Astrocyte of the spinal cord (primary cell): ENCODE measurements around the gene TIMM10B.
A peak's percentile ranks its signal among the peaks of the same experiment; 100 is the strongest.

Source experiments
- DNase-seq: peaks from one replicate; pipeline ENCODE4 v3.0.0; 2011; ENCODE audit warnings: low read depth, low spot score
- H3K4me3 ChIP-seq: 2 replicates; pipeline ENCODE4 v1.5.1; 2011; ENCODE audit warnings: low read depth, mild to moderate bottlenecking, low read length, moderate library complexity
- in situ Hi-C: cut with HindIII; loops from 2 replicates; pipeline ENCODE4 v1.10.0; 2017; ENCODE audit warnings: low sequenced_read_pairs
- TF ChIP-seq, protein P1 (sequence below): IDR thresholded peaks from 2 replicates; pipeline ENCODE4 v1.5.1; 2012; ENCODE audit warnings: low read depth, mild to moderate bottlenecking, low read length, inconsistent platforms

Gene TIMM10B

GRCh38 chr11:6440906-6441358 lies 40.4 kb upstream of the TIMM10B start, which contains the start of gene HPX:
HPX (minus strand) TSS chr11:6440987; CDS start chr11:6440963, 24 bp downstream.
- TF ChIP-seq, protein P1, sequence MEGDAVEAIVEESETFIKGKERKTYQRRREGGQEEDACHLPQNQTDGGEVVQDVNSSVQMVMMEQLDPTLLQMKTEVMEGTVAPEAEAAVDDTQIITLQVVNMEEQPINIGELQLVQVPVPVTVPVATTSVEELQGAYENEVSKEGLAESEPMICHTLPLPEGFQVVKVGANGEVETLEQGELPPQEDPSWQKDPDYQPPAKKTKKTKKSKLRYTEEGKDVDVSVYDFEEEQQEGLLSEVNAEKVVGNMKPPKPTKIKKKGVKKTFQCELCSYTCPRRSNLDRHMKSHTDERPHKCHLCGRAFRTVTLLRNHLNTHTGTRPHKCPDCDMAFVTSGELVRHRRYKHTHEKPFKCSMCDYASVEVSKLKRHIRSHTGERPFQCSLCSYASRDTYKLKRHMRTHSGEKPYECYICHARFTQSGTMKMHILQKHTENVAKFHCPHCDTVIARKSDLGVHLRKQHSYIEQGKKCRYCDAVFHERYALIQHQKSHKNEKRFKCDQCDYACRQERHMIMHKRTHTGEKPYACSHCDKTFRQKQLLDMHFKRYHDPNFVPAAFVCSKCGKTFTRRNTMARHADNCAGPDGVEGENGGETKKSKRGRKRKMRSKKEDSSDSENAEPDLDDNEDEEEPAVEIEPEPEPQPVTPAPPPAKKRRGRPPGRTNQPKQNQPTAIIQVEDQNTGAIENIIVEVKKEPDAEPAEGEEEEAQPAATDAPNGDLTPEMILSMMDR = no peak
- DNase-seq = no peak
- no peak within 1 kb of the TSS for H3K4me3 ChIP-seq
- in situ Hi-C loops = no loop called here

DNA sequence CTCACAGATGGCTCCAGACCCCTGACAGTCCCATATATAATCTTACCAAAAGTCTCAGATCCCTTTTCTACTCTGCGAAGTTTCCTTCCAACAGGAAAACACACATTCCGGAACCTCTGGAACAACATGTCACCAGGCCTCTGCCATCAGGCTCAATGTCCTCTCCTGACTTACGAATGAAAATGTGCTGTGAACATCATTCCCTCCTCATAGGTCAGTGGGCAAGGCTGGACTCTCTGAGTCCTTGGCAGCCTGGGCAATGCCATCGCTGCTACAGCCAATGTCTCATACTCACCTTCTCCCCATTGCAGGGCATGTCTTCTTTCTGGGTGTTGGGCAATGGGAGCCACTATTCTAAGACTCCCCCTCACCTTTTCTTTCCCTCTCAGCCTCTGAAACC lies 38.9 kb upstream of the TIMM10B start:
- in situ Hi-C loops = no loop called here
- H3K4me3 ChIP-seq = no peak overlapping the region
- TF ChIP-seq, protein P1 = no peak
- DNase-seq = no peak

DNA sequence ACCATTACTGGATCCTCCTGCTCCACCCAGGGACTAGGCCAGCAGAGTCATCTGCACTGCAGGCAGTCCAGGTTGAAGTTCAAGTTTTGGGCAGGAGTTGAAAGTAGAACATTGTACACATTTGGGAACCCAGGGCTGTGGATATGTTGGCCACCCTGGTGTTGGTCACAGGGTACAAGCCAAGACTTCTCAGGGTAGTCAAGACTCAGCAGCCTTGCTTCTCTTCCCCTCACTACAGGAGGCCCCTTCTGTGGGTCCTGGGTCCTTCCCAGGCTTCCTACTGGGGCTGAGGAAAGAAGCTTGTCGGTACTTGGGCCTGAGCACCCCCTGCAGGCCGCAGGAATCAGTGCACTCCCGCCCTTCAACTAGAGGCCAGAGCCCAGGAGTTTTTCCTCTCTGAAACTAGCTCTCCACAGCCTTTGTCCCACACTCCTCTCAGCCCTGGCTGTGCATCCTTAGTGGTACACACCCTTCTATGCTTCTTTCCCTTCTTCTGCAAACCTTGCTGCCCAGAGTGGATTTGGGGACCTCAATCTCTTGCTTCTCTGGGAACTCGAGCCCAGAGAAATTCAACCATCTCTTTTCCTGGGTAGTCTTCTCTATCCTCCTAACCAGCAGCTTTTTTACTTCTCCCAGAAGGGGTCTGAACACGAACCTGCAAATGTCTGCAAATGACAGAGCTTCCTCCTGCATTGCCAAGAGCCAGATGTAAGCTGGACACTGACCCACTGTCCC lies 37.9 kb upstream of the TIMM10B start:
- no peak overlapping the region for H3K4me3 ChIP-seq
- peak; percentile 56 for DNase-seq
- TF ChIP-seq, protein P1 = peak; percentile 96
- in situ Hi-C loops = no loop called here

- DNase-seq = no peak
- TF ChIP-seq, protein P1 = no peak
- in situ Hi-C loops = no loop called here
- H3K4me3 ChIP-seq = no peak overlapping the region
Observed at GRCh38 chr11:6448574-6448973, 32.7 kb upstream of the TIMM10B start.

GRCh38 chr11:6452219-6452618 lies 29.1 kb upstream of the TIMM10B start:
- no peak overlapping the region for H3K4me3 ChIP-seq
- TF ChIP-seq, protein P1 = no peak
- in situ Hi-C loops = no loop called here
- DNase-seq = no peak

- H3K4me3 ChIP-seq = no peak overlapping the region
- TF ChIP-seq, protein P1 = no peak
- no peak for DNase-seq
- in situ Hi-C loops = no loop called here
Observed at GRCh38 chr11:6453152-6453551, 28.1 kb upstream of the TIMM10B start.
